HCT116 (cell line): ENCODE data around the gene EML4. TPM values are rescaled to one million over a fixed set of nuclear protein-coding genes. Genes with fewer than 3 reads are reported as not detected.

Experiments used
- ATAC-seq: fragments of 200-7000 bp; cut with Tn5 transposase; 2 replicates; pipeline ENCODE4 v1.9.1; 2020; ENCODE audit warnings: mild to moderate bottlenecking, moderate library complexity
- BruUV-seq: library from RNA; stranded (reverse); fragments of 400-500 nt; replicated peaks from 2 replicates; lab custom pipeline; 2021; lab: Mats Ljungman, UMichigan
- CTCF ChIA-PET: fragments of 300-600 bp; sonication (Branson Sonifier 250); formaldehyde crosslinking; loops from one replicate; lab custom pipeline; 2021; ENCODE audit warnings: antibody characterized with exemption; lab: Charles Lee
- POLR2A ChIA-PET: fragments of 300-600, 350-600 bp; sonication (Branson Sonifier 250); formaldehyde crosslinking; loops from one replicate; lab custom pipeline; 2021; ENCODE audit warnings: antibody characterized with exemption; lab: Charles Lee
- RAD21 ChIA-PET, 2 experiments: fragments of 300-600 bp; sonication (Branson Sonifier 250); formaldehyde crosslinking; loops; one replicate each; lab custom pipeline; 2023; ENCODE audit warnings: low total read pairs in 2 of 2; ENCODE audit not compliant: uncharacterized antibody in 2 of 2, unreplicated experiment in 2 of 2, low non-redundant PET in 1 of 2; lab: Charles Lee
- DNase-seq: peaks from one replicate; pipeline ENCODE4 v3.0.0-alpha.2; 2010; ENCODE audit warnings: low read depth, low spot score
- H2AFZ ChIP-seq: fragments of 200-600 bp; shearing (Covaris generic), sonication (generic); 2 replicates; pipeline ENCODE4 v1.6.1; 2017; ENCODE audit warnings: low read depth, mixed run types, mixed read lengths, antibody characterized with exemption, low read length; ENCODE audit not compliant: poor library complexity, severe bottlenecking
- H3K27ac ChIP-seq: 2 replicates; pipeline ENCODE4 v1.5.1; 2012; ENCODE audit warnings: low read depth, low read length
- H3K27me3 ChIP-seq: fragments of 200-600 bp; sonication (generic); 2 replicates; pipeline ENCODE4 v1.6.1; 2016; ENCODE audit warnings: mixed run types, low read length, mixed read lengths; ENCODE audit not compliant: insufficient read depth
- H3K36me3 ChIP-seq, 2 experiments: fragments of 200-500 bp in 1 of 2; fragments of 200-600 bp in 1 of 2; sonication (Bioruptor generic) in 1 of 2; sonication (generic) in 1 of 2; 2 replicates each; pipeline versions ENCODE4 v1.5.1 to v1.6.1; 2014 to 2016; ENCODE audit warnings: low read length in 2 of 2, inconsistent platforms in 1 of 2, mixed read lengths in 1 of 2, mixed run types in 1 of 2; ENCODE audit not compliant: insufficient read depth in 2 of 2, control insufficient read depth in 1 of 2
- H3K4me1 ChIP-seq, 2 experiments: fragments of 200-600 bp in 1 of 2; sonication (generic) in 1 of 2; 2 replicates each; pipeline versions ENCODE4 v1.5.1 to v1.6.1; 2012 to 2017; ENCODE audit warnings: low read length in 2 of 2, inconsistent platforms in 1 of 2, mild to moderate bottlenecking in 1 of 2, mixed read lengths in 1 of 2, mixed run types in 1 of 2, moderate library complexity in 1 of 2; ENCODE audit not compliant: insufficient read depth in 2 of 2, control insufficient read depth in 1 of 2
- H3K4me2 ChIP-seq: fragments of 200-600 bp; sonication (generic); 2 replicates; pipeline ENCODE4 v1.6.1; 2017; ENCODE audit warnings: mixed run types, low read length, mixed read lengths
- H3K4me3 ChIP-seq, 2 experiments: fragments of 200-600 bp in 1 of 2; sonication (generic) in 1 of 2; replicated peaks in 1 of 2; 2 replicates each; pipeline ENCODE4 v1.5.1; 2011 to 2016; ENCODE audit warnings: low read length in 2 of 2, control low read depth in 1 of 2, low read depth in 1 of 2, mild to moderate bottlenecking in 1 of 2, mixed read lengths in 1 of 2, mixed run types in 1 of 2
- H3K79me2 ChIP-seq: fragments of 200-600 bp; sonication (generic); 2 replicates; pipeline ENCODE4 v1.6.1; 2017; ENCODE audit warnings: mild to moderate bottlenecking, mixed run types, low read length, moderate library complexity, mixed read lengths; ENCODE audit not compliant: insufficient read depth
- H3K9ac ChIP-seq: fragments of 200-600 bp; sonication (generic); 2 replicates; pipeline ENCODE4 v1.6.1; 2016; ENCODE audit warnings: low read length, mixed read lengths
- H3K9me2 ChIP-seq: fragments of 200-600 bp; sonication (generic), shearing (Covaris generic); 2 replicates; pipeline ENCODE4 v1.6.1; 2017; ENCODE audit warnings: mixed run types, mild to moderate bottlenecking, moderate library complexity; ENCODE audit not compliant: insufficient read depth
- H3K9me3 ChIP-seq, 2 experiments: fragments of 200-500 bp in 1 of 2; fragments of 200-600 bp in 1 of 2; sonication (Bioruptor generic) in 1 of 2; sonication (generic) in 1 of 2; 2 replicates each; pipeline ENCODE4 v1.6.1; 2014 to 2017; ENCODE audit warnings: low read length in 2 of 2, mixed read lengths in 2 of 2, inconsistent platforms in 1 of 2, low read depth in 1 of 2, mild to moderate bottlenecking in 1 of 2, mixed run types in 1 of 2, moderate library complexity in 1 of 2; ENCODE audit not compliant: control insufficient read depth in 1 of 2, insufficient read depth in 1 of 2
- H4K20me1 ChIP-seq: fragments of 200-600 bp; sonication (generic), shearing (Covaris generic); 2 replicates; pipeline ENCODE4 v1.6.1; 2017; ENCODE audit warnings: mixed run types, mild to moderate bottlenecking, moderate library complexity; ENCODE audit not compliant: insufficient read depth
- ATF3 ChIP-seq: IDR thresholded peaks from 2 replicates; pipeline ENCODE4 v1.6.1; 2012
- CTCF ChIP-seq, 3 experiments: fragments of 200-600 bp in 1 of 3; sonication (generic) in 1 of 3; IDR thresholded peaks in 2 of 3; conservative IDR thresholded peaks in 1 of 3; 2 replicates each; pipeline ENCODE4 v1.5.1; 2012 to 2017; ENCODE audit warnings: low read depth in 2 of 3, low read length in 2 of 3, antibody characterized with exemption in 1 of 3, borderline replicate concordance in 1 of 3, control low read depth in 1 of 3, mild to moderate bottlenecking in 1 of 3, mixed read lengths in 1 of 3, mixed run types in 1 of 3, moderate library complexity in 1 of 3; ENCODE audit not compliant: insufficient read depth in 1 of 3
- ELF1 ChIP-seq: IDR thresholded peaks from 2 replicates; pipeline ENCODE4 v1.6.1; 2012; ENCODE audit warnings: low read depth, borderline replicate concordance
- EZH2phosphoT487 ChIP-seq: fragments of 200-600 bp; IDR thresholded peaks from 2 replicates; pipeline ENCODE4 v1.6.1; 2018; ENCODE audit warnings: antibody characterized with exemption, borderline replicate concordance
- FOSL1 ChIP-seq: IDR thresholded peaks from 2 replicates; pipeline ENCODE4 v1.6.1; 2012; ENCODE audit warnings: low read depth
- JUND ChIP-seq: IDR thresholded peaks from 2 replicates; pipeline ENCODE4 v1.6.1; 2012
- MAX ChIP-seq: IDR thresholded peaks from 2 replicates; pipeline ENCODE4 v1.6.1; 2012
- POLR2A ChIP-seq: IDR thresholded peaks from 2 replicates; pipeline ENCODE4 v1.7.0; 2011; ENCODE audit warnings: borderline replicate concordance; ENCODE audit not compliant: insufficient read depth, insufficient read length; ENCODE audit errors: extremely low read depth
- REST ChIP-seq: IDR thresholded peaks from 2 replicates; pipeline ENCODE4 v1.6.1; 2012; ENCODE audit warnings: low read depth
- SIN3A ChIP-seq: IDR thresholded peaks from 2 replicates; pipeline ENCODE4 v1.6.1; 2012; ENCODE audit warnings: low read depth
- SRF ChIP-seq: IDR thresholded peaks from 2 replicates; pipeline ENCODE4 v1.6.1; 2012; ENCODE audit warnings: low read depth
- TCF7L2 ChIP-seq: IDR thresholded peaks from 2 replicates; pipeline ENCODE4 v1.7.0; 2011; ENCODE audit warnings: borderline replicate concordance, inconsistent platforms; ENCODE audit not compliant: insufficient read depth, insufficient read length; ENCODE audit errors: extremely low read depth
- YY1 ChIP-seq: IDR thresholded peaks from 2 replicates; pipeline ENCODE4 v1.6.1; 2011; ENCODE audit warnings: low read length, low read depth, moderate library complexity, mild to moderate bottlenecking; ENCODE audit not compliant: insufficient replicate concordance; ENCODE audit errors: extremely low read depth
- ZBTB33 ChIP-seq: IDR thresholded peaks from 2 replicates; pipeline ENCODE4 v1.6.1; 2011; ENCODE audit warnings: mild to moderate bottlenecking, low read length, moderate library complexity; ENCODE audit not compliant: insufficient replicate concordance; ENCODE audit errors: extremely low read depth
- ZFX ChIP-seq: fragments of 450-650 bp; IDR thresholded peaks from 2 replicates; pipeline ENCODE4 v1.6.1; 2017
- intact Hi-C: fragments of 100-400 bp; cut with micrococcal nuclease; formaldehyde crosslinking; loops from 2 replicates; pipeline ENCODE4 v1.10.0; 2022
- total RNA-seq: library from RNA; stranded (reverse); gene quantifications from one replicate; pipeline ENCODE4 v1.2.1, GENCODE V29; 2021; ENCODE audit not compliant: unreplicated experiment

The EML4 gene
- total RNA-seq, 1 experiment from 2014 or later, result 53.5 TPM

GRCh38 chr2:42223067-42223854 is 54.1 kb downstream of the EML4 start:
- ChIA-PET POLR2A (no interaction called here), CTCF (no interaction called here), RAD21 (no interaction called here)
- H3K9ac ChIP-seq, result no peak overlapping the region
- ATAC-seq (no peak), DNase-seq (no peak)
- no peak overlapping the region for H3K27ac ChIP-seq
- no peaks in the 10 kb centered on the region for H3K4me1 ChIP-seq
- TF ChIP-seq REST (no peak), YY1 (no peak), MAX (no peak), EZH2phosphoT487 (no peak), CTCF (IDR thresholded peaks at IDR 0.05 in 2 of 3, conservative IDR thresholded peaks at IDR 0.05 in 1 of 3; ENCODE audit: borderline replicate concordance in 1 of 3, insufficient read depth in 1 of 3, low read depth in 2 of 3, low read length in 2 of 3) (no peak), ELF1 (no peak), POLR2A (no peak), FOSL1 (no peak), TCF7L2 (no peak), ATF3 (no peak), SRF (no peak), JUND (no peak), ZFX (no peak), SIN3A (no peak), ZBTB33 (no peak)
- H3K9me2 ChIP-seq, result no peaks in the 10 kb centered on the region
- intact Hi-C loops, result no loop called here
- no peak overlapping the region for H3K4me3 ChIP-seq
- no peaks in the 10 kb centered on the region for H3K36me3 ChIP-seq
- H3K9me3 ChIP-seq, result no peaks in the 10 kb centered on the region
- H2AFZ ChIP-seq, result no peak overlapping the region
- H3K27me3 ChIP-seq, result no peaks in the 10 kb centered on the region
- no peaks in the 10 kb centered on the region for H4K20me1 ChIP-seq
- no TSS peak for BruUV-seq
- no peak overlapping the region for H3K4me2 ChIP-seq
- peaks cover 53% of the 10 kb centered on the region for H3K79me2 ChIP-seq
